ENCODE measurements around the gene DCTN5.
"Not testable (repeated sequence)": the region's sequence is repeated elsewhere in the genome, so short reads cannot be mapped to it uniquely, and the experiment has no call there.

DCTN5 gene

DNA sequence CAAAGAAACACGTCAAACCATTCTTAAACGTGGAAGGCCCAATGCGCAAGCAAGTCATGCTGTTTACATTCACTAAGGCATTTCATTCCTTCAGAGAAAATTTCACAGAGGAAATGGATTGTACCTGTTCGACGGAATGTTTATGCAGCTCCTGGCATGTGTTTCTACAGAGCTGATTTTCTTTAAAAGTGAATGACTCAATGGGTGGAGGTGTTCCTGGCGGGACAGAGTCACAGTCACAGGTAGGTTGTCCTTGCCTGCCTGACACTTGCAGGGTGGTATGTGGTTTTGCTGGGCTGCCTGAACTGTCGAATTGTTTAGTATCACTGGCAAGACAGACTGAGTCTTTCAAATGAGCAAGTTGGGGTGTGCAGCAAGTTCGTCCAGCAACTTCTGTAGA, 11.8 kb upstream of the DCTN5 start:
- DNase-seq (ENCODE audit: low spot score) = no peak
- in situ Hi-C loops (cut with MboI; ENCODE audit: low sequenced_read_pairs, unreplicated experiment) = no loop called here
- TF ChIP-seq, protein P1, sequence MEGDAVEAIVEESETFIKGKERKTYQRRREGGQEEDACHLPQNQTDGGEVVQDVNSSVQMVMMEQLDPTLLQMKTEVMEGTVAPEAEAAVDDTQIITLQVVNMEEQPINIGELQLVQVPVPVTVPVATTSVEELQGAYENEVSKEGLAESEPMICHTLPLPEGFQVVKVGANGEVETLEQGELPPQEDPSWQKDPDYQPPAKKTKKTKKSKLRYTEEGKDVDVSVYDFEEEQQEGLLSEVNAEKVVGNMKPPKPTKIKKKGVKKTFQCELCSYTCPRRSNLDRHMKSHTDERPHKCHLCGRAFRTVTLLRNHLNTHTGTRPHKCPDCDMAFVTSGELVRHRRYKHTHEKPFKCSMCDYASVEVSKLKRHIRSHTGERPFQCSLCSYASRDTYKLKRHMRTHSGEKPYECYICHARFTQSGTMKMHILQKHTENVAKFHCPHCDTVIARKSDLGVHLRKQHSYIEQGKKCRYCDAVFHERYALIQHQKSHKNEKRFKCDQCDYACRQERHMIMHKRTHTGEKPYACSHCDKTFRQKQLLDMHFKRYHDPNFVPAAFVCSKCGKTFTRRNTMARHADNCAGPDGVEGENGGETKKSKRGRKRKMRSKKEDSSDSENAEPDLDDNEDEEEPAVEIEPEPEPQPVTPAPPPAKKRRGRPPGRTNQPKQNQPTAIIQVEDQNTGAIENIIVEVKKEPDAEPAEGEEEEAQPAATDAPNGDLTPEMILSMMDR (IDR thresholded peaks at IDR 0.05; ENCODE audit: borderline replicate concordance, control extremely low read depth, extremely low read depth, insufficient read depth, missing control alignments) = no peak

DNA sequence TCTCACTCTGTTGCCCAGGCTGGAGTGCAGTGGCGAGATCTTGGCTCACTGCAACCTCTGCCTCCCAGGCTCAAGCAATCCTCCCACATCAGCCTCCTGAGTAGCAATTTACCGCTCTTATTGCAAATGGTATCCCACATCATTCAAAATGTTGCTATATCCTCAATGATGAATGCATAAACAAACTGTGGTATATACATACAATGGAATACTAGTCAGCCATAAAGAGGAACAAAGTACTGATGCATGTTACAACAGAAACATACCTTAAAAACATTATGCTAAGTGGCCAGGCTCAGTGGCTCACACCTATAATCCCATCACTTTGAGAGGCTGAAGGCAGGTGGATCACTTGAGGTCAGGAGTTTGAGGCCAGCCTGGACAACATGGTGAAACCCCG, 9.4 kb upstream of the DCTN5 start:
- DNase-seq (ENCODE audit: low spot score); in situ Hi-C loops (cut with MboI; ENCODE audit: low sequenced_read_pairs, unreplicated experiment): not testable (repeated sequence)

DNA sequence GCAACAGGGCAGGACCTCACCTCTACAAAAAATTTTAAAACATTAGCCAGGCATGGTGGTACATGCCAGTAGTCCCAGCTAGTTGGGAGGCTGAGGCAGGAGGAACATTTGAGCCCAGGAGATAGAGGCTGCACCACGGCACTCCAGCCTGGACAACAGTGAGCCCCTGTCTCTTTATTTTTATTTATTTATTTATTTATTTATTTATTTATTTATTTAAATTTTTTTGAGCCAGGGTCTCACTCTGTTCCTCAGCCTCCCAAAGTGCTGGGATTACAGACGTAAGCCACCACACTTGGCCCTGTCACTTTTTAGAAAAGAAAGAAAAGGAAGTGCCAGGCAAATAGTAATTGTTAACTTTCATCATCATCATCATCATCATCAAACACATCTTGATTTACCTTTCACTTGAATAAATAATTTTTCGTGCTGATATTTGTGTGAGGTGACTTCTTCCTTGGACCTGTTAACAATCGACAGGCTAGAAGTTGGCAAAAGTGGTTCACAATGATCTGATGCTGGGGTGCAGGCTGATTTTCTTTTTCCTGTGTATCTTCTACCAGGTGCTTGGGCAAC, 6.7 kb upstream of the DCTN5 start:
- no peak for DNase-seq (ENCODE audit: low spot score)
- TF ChIP-seq, protein P1 (IDR thresholded peaks at IDR 0.05; ENCODE audit: borderline replicate concordance, control extremely low read depth, extremely low read depth, insufficient read depth, missing control alignments) = no peak
- in situ Hi-C loops (cut with MboI; ENCODE audit: low sequenced_read_pairs, unreplicated experiment) = no loop called here

DNA sequence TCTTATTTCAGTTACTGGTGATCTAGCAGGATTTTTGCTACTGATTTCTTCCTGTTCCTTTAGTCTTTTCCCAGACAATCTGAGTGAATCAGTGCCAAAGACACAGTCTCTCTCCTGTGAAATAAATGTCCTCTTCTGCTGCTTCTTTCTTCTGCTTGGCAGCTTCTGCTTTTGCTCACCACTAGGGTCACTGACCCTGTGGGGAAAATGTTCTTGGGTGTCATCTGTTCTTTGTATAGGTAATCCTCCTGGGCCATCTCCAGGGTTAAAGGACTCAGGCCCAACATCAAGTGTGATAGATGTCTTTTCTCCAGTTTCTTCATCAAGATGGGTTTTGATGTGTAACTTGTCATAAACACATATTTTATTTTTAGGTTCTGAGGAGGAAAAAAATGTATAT, 5.3 kb upstream of the DCTN5 start:
- in situ Hi-C loops (cut with MboI; ENCODE audit: low sequenced_read_pairs, unreplicated experiment) = no loop called here
- no peak for DNase-seq (ENCODE audit: low spot score)
- TF ChIP-seq, protein P1 (IDR thresholded peaks at IDR 0.05; ENCODE audit: borderline replicate concordance, control extremely low read depth, extremely low read depth, insufficient read depth, missing control alignments) = no peak

DNA sequence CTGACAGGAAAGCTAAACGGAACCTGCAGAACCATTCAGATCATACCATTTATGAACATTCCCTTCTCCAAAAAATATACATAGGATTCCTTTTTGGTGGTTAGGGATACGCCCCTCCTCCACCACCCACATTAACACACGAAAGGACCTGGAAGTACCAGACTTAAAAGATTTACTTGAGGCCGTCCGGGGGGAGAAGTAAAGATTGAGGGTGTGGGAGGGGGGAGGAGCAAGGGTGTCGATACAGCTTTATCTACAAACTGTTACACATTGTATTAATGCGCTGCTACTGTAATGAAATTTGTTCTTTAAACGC, 693 bp upstream of the DCTN5 start:
- DNase-seq (ENCODE audit: low spot score) = no peak
- in situ Hi-C loops (cut with MboI; ENCODE audit: low sequenced_read_pairs, unreplicated experiment) = no loop called here
- TF ChIP-seq, protein P1 (IDR thresholded peaks at IDR 0.05; ENCODE audit: borderline replicate concordance, control extremely low read depth, extremely low read depth, insufficient read depth, missing control alignments) = no peak

DNA sequence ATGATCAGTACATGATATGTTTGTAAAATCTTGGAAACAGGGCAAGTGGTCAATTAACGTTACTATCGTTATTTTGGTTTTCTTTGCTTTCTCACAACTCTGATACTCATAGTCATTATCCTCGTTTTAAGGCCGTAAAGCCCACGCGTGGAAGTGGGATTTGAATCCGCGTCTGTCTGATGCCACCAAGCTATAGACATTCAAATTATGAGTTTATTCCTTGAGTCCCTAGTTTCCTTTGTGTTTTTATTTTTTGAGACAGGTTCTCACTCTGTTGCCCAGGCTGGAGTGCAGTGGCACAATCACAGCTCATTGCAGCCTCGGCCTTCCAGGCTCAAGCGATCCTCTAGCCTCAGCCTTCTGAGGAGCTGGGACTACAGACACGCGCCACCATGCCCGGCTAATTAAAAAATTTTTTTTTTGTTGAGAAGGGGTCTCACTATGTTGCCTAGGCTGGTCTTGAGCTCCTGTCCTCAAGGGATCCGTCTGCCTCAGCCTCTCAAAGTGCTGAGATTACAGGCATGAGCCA, 1.0 kb downstream of the DCTN5 start:
- in situ Hi-C loops (cut with MboI; ENCODE audit: low sequenced_read_pairs, unreplicated experiment) = no loop called here
- DNase-seq (ENCODE audit: low spot score) = no peak
- TF ChIP-seq, protein P1 (IDR thresholded peaks at IDR 0.05; ENCODE audit: borderline replicate concordance, control extremely low read depth, extremely low read depth, insufficient read depth, missing control alignments) = no peak

DNA sequence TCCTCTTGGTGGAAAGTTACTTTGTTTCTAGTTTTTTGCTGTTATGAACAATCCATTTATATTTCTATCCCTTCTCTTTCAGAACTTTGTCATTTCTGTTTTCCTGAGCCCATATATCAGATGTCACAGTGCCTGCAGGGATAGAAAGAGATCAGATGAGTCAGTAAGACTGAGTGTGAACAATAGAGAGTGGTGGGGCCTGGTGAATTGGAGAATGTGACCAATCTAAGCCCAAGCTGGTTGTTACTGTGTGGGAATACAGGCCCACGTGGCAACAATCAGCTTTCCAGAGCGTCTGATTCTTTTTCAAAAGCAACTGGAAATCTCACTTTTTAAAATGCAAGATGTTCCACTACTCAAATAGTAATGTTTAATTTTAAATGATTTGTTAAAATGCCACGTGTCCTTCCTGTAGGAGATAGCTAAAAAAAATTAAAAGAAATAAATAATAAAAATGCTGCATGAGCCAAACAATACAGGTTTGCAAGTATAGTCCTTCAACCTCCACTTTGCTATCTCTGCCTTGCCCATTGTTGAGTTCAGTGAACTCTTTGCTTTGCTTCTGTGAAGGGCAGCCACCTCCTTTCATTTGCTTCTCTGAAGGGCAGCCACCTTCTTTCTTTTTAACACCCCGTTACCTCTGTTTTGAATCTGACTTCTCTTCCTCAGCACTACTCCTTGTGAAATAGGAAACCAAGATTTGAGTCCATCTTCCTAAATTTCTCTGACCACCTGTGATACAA, 9.6 kb downstream of the DCTN5 start:
- in situ Hi-C loops (cut with MboI; ENCODE audit: low sequenced_read_pairs, unreplicated experiment) = no loop called here
- TF ChIP-seq, protein P1 (IDR thresholded peaks at IDR 0.05; ENCODE audit: borderline replicate concordance, control extremely low read depth, extremely low read depth, insufficient read depth, missing control alignments) = no peak
- no peak for DNase-seq (ENCODE audit: low spot score)

Measured in GM13976 (cell line).